NCI-H2196 treated with DMSO at 0.1 percent for 48 hours (cell line): ENCODE results near the gene TRAPPC8.
A peak's percentile ranks its signal among the peaks of the same experiment; 100 is the strongest.
"Not testable (repeated sequence)": the region's sequence is repeated elsewhere in the genome, so short reads cannot be mapped to it uniquely, and the experiment has no call there.

ENCODE experiments used
- DNase-seq: peaks from one replicate; lab custom pipeline; 2025; ENCODE audit not compliant: unreplicated experiment; lab: John Stamatoyannopoulos, UW

The TRAPPC8 gene, protein sequence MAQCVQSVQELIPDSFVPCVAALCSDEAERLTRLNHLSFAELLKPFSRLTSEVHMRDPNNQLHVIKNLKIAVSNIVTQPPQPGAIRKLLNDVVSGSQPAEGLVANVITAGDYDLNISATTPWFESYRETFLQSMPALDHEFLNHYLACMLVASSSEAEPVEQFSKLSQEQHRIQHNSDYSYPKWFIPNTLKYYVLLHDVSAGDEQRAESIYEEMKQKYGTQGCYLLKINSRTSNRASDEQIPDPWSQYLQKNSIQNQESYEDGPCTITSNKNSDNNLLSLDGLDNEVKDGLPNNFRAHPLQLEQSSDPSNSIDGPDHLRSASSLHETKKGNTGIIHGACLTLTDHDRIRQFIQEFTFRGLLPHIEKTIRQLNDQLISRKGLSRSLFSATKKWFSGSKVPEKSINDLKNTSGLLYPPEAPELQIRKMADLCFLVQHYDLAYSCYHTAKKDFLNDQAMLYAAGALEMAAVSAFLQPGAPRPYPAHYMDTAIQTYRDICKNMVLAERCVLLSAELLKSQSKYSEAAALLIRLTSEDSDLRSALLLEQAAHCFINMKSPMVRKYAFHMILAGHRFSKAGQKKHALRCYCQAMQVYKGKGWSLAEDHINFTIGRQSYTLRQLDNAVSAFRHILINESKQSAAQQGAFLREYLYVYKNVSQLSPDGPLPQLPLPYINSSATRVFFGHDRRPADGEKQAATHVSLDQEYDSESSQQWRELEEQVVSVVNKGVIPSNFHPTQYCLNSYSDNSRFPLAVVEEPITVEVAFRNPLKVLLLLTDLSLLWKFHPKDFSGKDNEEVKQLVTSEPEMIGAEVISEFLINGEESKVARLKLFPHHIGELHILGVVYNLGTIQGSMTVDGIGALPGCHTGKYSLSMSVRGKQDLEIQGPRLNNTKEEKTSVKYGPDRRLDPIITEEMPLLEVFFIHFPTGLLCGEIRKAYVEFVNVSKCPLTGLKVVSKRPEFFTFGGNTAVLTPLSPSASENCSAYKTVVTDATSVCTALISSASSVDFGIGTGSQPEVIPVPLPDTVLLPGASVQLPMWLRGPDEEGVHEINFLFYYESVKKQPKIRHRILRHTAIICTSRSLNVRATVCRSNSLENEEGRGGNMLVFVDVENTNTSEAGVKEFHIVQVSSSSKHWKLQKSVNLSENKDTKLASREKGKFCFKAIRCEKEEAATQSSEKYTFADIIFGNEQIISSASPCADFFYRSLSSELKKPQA (N-terminal part only)

DNA sequence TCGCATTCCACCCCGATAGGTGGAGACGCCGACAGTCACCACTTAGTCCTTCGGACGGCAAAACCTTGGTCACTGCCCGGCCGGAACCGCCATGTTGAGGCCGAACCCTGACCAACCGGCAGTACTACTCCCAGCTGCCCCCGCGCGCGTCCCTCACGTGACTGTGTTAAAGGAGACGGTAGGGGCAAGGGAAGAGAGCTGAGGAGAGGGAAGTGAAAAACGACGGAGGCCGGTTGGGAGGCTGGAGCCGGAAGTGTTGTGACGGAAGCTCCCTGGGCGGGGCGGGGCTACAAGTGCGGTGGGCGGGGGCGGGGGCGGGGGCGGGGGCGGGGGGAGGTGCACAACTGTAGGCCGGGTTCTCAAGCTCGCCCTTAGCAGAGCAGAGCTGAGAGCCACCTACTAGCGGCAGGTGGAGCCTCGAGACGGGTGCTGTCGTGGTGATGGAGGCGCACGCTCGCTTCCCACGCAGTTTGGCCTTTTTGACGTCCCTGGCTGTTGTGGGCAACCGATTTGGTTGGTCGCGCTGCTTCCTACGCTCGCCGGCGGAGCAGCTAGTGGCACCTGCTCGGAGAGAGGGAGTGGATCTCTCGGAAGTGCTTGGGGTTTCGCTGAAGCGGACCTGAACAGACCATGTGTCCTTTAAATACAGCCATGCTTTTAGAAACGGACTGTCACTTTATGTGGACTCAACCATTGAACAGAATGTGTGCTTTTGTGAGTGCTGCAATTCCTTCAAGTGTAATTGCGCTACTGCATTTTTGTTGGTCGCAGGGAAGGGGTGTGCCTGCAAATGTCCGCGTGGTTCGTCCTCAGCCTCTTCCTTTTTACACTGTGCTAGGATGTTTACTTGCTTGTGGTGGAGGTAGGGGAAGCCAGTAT, at the start of gene TRAPPC8:
TRAPPC8 (minus strand) TSS at position 130 of the 879 bp plus-strand sequence. CDS start 364 bp downstream, outside the sequence.
- peak; percentile 95 for DNase-seq

GRCh38 chr18:31990823-31991222, 47.9 kb upstream of the TRAPPC8 start:
- DNase-seq: no peak

DNA sequence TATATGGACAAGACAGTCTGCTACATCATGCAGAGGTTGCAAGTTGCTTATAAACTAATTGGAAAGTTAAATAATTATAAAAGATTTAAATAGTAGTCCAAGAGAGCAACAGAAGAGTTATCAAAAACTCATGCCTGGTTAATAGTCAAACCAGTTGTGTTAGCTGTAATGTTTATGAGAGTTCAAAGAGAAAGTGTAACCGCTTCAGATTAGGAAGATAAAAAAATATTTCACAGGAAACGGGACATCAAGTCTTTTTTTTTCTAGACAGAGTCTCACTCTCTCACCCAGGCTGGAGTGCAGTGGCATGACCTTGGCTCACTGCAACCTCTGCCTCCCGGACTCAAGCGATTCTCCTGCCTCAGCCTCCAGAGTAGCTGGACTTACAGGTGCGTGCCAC, 41.0 kb upstream of the TRAPPC8 start:
- DNase-seq: no peak

- no peak for DNase-seq
Measured at GRCh38 chr18:31983020-31983419, 40.1 kb upstream of the TRAPPC8 start.

GRCh38 chr18:31980863-31981262, 37.9 kb upstream of the TRAPPC8 start:
- DNase-seq: no peak

DNA sequence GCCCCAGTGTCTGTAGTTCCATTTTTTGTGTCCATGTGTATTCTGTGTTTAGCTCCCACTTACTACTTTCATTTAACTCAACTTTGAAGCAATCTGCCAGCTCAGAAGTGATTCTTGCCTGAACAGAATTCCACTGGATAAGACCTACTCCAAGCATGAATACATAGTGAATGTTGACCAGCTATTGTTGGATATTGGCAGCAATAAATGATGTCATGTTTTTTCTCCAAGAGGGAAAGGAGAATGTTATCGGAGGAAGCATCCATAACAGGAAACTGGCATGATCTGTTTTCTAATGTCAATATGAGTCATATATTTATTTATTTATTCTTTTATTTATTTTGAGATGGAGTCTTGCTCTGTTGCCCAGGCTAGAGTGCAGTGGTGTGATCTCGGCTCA, 36.8 kb upstream of the TRAPPC8 start:
- no peak for DNase-seq

GRCh38 chr18:31978616-31979015, 35.7 kb upstream of the TRAPPC8 start:
- DNase-seq: no peak

DNA sequence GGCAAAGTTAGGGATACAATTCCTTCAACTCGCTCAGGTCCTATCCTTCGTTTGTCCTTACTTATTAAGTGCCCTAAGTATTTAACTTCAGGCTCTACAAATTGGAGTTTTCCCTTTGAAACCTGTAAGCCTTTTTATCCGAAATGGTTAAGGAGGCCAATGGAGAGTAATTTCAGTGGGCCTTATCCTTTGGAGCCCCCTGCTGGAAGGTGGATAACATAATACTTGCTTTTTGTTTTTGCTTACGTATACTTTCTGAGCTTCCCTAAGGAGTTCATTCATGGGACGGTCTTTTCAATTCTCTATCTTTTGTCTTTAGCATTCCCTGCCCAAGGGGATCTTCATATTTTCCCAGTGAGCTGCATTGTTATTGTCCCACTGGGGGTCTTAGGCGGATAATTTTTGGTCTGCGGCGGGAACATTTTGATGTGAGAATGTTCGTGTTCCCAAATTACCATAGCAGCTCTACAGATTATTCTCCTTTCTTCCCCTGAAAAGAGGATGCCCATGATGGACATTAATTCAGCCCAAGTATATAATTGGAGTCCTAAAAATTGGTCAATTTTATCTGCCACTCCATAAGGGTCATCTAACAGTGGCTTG, 34.4 kb upstream of the TRAPPC8 start:
- DNase-seq: no peak

- DNase-seq: no peak
Measured at GRCh38 chr18:31976242-31976641, 33.3 kb upstream of the TRAPPC8 start.

DNA sequence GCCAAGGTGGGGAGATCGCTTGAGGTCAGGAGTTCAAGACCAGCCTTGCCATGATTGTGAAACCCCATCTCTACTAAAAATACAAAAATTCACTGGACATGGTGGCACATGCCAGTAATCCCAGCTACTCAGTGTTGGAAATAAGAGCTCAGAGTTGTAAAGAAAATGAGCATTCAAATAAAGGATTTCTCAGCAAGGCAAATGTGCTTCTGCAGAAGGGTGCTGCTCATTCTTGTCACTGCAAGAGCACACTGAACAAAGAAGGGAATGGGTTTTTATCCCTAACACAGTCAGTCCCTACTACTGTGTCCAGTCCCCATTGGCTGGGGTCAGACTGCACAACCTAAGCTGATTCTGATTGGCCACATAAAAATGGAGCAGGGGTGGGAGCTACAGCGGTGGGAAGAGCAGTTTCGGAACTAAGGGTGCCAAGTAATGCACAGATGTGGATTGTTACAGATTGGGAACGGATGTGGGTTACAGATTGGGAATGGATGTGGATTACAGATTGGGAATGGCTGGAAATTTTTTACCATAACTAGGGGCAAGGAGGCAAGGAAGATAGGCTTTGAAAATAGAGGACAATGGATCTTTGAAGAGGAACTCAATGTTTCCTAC, 31.1 kb upstream of the TRAPPC8 start:
- no peak for DNase-seq

DNA sequence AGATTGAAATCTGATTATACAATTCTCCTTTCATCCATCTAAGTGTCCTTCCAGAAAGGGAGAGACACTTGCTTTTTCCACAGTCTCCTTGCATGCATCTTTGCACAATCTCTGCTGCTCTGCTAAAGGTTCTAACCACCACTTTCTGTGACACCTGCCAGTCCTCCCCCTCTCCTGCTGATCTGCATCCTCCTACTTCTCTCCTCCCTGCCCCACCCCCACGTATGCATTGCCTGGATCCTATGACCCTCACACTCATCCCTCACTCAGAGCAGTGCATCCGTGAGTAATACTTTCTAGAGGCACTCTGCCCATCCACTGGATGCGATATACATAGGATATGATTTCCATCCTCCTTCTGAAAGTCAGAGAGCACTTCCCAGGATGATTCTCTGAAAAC, 27.7 kb upstream of the TRAPPC8 start:
- DNase-seq: no peak

DNA sequence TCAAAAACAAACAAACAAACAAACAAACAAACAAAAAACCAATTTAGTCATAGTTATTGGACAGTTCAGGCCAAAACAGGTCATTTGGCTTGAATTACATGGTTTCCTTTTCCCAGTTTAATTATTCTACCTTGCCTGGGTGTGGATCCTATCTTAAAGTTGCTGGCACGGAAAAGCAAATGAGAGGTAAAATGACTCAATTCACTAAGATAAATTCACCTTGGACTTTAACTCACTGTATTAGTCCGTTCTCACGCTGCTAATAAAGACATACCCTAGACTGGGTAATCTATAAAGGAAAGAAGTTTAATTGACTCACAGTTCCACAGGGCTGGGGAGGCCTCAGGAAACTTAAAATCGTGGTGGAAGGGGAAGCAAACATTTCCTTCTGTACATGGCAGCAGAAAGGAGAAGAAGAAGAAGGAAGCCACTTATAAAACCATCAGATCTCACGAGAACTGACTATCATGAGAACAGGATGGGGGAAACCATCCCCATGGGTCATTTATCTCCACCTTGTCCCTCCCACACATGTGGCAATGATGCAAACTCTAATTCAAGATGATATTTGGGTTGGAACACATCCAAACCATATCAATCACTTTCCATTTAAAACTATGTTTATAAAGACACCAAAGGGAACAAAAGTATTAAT, 22.5 kb upstream of the TRAPPC8 start:
- no peak for DNase-seq

DNA sequence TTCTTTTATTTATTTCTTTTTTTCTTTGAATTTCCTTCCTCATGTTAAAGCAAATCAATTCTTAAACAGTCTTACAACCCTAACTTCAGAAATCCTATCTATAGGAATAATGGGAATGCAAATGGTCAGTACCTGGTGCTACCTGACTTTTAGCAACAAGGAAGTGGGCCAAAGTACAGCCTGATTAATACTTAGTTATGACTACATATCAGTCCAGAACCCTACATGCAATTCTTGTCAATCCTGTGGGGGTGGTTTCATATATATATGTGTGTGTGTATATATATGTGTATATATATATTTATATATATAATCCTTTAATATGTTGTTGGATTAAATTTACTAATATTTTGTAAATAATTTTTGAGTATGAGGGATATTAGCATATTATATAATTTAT, 14.8 kb upstream of the TRAPPC8 start:
- DNase-seq: no peak

DNA sequence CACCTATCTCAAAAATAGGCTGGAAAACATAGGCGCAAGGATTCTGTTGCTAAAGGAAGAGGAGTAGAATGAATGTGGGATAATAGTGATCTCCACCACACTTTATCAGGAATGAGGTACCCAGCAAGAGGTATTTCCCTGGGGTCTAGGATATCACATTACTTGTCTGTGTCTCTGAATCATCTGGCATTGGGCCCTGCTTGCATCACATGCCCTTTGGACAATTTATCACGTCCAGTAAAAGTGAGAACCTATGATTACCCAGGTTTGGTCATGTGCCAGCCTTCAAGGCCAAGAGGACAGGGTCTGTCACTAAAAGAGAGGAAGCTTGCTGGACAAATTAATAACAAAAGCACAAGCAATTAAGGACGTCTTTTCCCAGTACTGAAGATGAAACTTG, 11.4 kb upstream of the TRAPPC8 start:
- no peak for DNase-seq

GRCh38 chr18:31953699-31954098, 10.8 kb upstream of the TRAPPC8 start:
- not testable (repeated sequence) for DNase-seq

- no peak for DNase-seq
Measured at GRCh38 chr18:31952223-31952622, 9.3 kb upstream of the TRAPPC8 start.

DNA sequence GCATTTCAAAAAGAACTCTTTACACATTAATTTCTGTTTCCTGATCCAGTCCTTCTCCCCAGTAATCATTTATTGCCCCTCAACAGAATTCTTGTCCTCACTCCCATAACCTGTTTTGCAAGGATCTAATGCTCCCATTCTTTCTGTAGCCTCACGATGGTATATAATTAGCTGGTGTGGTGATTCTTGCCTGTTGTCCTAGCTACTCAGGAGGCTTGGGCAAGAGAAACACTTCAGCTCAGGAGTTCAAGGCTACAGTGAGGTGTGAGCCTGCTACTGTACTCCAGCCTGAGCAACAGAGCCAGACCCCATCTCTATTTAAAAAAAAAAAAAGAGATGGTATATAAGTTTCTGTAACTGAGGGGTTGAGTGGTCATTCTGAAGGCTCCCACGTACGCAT, 7.7 kb upstream of the TRAPPC8 start:
- DNase-seq: no peak

DNA sequence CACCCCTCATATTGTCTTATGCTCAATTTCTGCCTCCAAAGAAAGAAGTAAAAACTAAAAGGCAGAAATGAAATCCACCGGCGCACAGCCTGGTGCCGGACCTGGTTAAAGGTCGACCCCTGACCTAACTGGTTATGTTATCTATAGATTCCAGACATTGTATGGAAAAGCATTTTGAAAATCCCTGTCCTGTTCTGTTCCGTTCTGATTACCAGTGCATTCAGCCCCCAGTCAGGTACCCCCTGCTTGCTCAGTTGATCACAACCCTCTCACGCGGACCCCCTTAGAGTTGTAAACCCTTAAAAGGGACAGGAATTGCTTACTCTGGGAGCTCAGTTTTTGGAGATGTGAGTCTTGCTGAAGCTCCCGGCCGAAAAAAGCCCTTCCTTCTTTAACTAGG, 5.4 kb upstream of the TRAPPC8 start:
- DNase-seq: not testable (repeated sequence)
